HG02798 (cell line): ENCODE measurements around the gene ACACA.

Experiments used
- ATAC-seq: cut with Tn5 transposase; IDR thresholded peaks from one replicate; pipeline ENCODE4 v1.9.1; 2021; ENCODE audit warnings: mild to moderate bottlenecking; ENCODE audit not compliant: unreplicated experiment, poor library complexity

ACACA gene

GRCh38 chr17:37059493-37059892 lies 347.1 kb downstream of the ACACA start:
- no peak for ATAC-seq

- no peak for ATAC-seq
Measured at GRCh38 chr17:37056622-37057021, 350.0 kb downstream of the ACACA start.

- no peak for ATAC-seq
Measured at GRCh38 chr17:37054894-37055293, 351.7 kb downstream of the ACACA start.

- no peak for ATAC-seq
Measured at GRCh38 chr17:37052450-37052849, 354.2 kb downstream of the ACACA start.

GRCh38 chr17:37051833-37052232 lies 354.8 kb downstream of the ACACA start:
- no peak for ATAC-seq

- ATAC-seq, result no peak
Measured at GRCh38 chr17:37051381-37051780, 355.3 kb downstream of the ACACA start.

GRCh38 chr17:37050920-37051319 lies 355.7 kb downstream of the ACACA start:
- no peak for ATAC-seq

GRCh38 chr17:37048811-37049210 lies 357.8 kb downstream of the ACACA start:
- ATAC-seq, result no peak

GRCh38 chr17:37047631-37048104 lies 359.0 kb downstream of the ACACA start:
- ATAC-seq, result no peak

- no peak for ATAC-seq
Measured at GRCh38 chr17:37045351-37045922, 361.2 kb downstream of the ACACA start.

- no peak for ATAC-seq
Measured at GRCh38 chr17:37043201-37043600, 363.4 kb downstream of the ACACA start.

- ATAC-seq, result no peak
Measured at GRCh38 chr17:37041932-37042331, 364.7 kb downstream of the ACACA start.

- no peak for ATAC-seq
Measured at GRCh38 chr17:37039269-37039668, 367.4 kb downstream of the ACACA start.

- no peak for ATAC-seq
Measured at GRCh38 chr17:37037590-37038155, 369.0 kb downstream of the ACACA start.
